ENCODE measurements around the gene ZNF384. TPM values are rescaled to one million over a fixed set of nuclear protein-coding genes. Genes with fewer than 3 reads are reported as not detected.

The ZNF384 gene
- total RNA-seq, 1 donor = 29.5 TPM

- DNase-seq (ENCODE audit: low read depth) = peak; percentile 42
- no peak overlapping the region for H3K4me3 ChIP-seq (ENCODE audit: low read depth, low read length)
- TF ChIP-seq CTCF (IDR thresholded peaks at IDR 0.05; ENCODE audit: insufficient read depth, low read length) = peak; percentile 45
Measured at GRCh38 chr12:6620137-6620884, 68.9 kb downstream of the ZNF384 start.

GRCh38 chr12:6618483-6619225 lies 70.5 kb downstream of the ZNF384 start:
- no peak for TF ChIP-seq CTCF (IDR thresholded peaks at IDR 0.05; ENCODE audit: insufficient read depth, low read length)
- no peak for DNase-seq (ENCODE audit: low read depth)

More at GRCh38 chr12:6618483-6619225, 70.5 kb downstream of the ZNF384 start:
- H3K4me3 ChIP-seq (ENCODE audit: low read depth, low read length) = no peak overlapping the region

Small RNA genes lying within 50 kb of the gene (small RNA-seq; reads per million reads assigned to genes)
- gene RNU6-781P = not detected

Other genes with a start within 250 kb of the ZNF384 start
- gene CD27, start 244.4 kb downstream of the ZNF384 start, total RNA-seq (ENCODE audit: low replicate concordance) = 0.18 TPM in 1 of 2 replicates, not detected in the other
- 8.9 and 19.7 TPM in 2 replicates for gene TAPBPL, start 237.3 kb downstream of the ZNF384 start, total RNA-seq (ENCODE audit: low replicate concordance)
- gene VAMP1, start 218.7 kb downstream of the ZNF384 start, total RNA-seq (ENCODE audit: low replicate concordance) = 9.0 and 26.6 TPM in 2 replicates
- 113 and 167 TPM in 2 replicates for gene MRPL51, start 196.1 kb downstream of the ZNF384 start, total RNA-seq (ENCODE audit: low replicate concordance)
- 43.1 and 45.1 TPM in 2 replicates for gene NCAPD2, start 195.3 kb downstream of the ZNF384 start, total RNA-seq (ENCODE audit: low replicate concordance)
- gene GAPDH, start 154.9 kb downstream of the ZNF384 start, total RNA-seq (ENCODE audit: low replicate concordance) = 1,521 and 5,776 TPM in 2 replicates
- 12.7 and 17.2 TPM in 2 replicates for gene IFFO1, start 133.3 kb downstream of the ZNF384 start, total RNA-seq (ENCODE audit: low replicate concordance)
- 24.0 and 54.6 TPM in 2 replicates for gene NOP2, start 121.1 kb downstream of the ZNF384 start, total RNA-seq (ENCODE audit: low replicate concordance)
- 161 and 462 TPM in 2 replicates for gene CHD4, start 82.0 kb downstream of the ZNF384 start, total RNA-seq (ENCODE audit: low replicate concordance)
- gene LPAR5, start 53.4 kb downstream of the ZNF384 start, total RNA-seq (ENCODE audit: low replicate concordance) = not detected in 2 replicates
- 0.36 and 0.49 TPM in 2 replicates for gene ACRBP, start 41.9 kb downstream of the ZNF384 start, total RNA-seq (ENCODE audit: low replicate concordance)
- gene ING4, start 26.3 kb downstream of the ZNF384 start, total RNA-seq (ENCODE audit: low replicate concordance) = 34.1 and 51.2 TPM in 2 replicates
- 0.45 TPM in 1 of 2 replicates, not detected in the other for gene PIANP, start 11.4 kb upstream of the ZNF384 start, total RNA-seq (ENCODE audit: low replicate concordance)
- 71.1 and 86.0 TPM in 2 replicates for gene COPS7A, start 34.7 kb upstream of the ZNF384 start, total RNA-seq (ENCODE audit: low replicate concordance)
- gene MLF2, start 63.8 kb upstream of the ZNF384 start, total RNA-seq (ENCODE audit: low replicate concordance) = 29.5 and 104 TPM in 2 replicates
- 61.6 and 575 TPM in 2 replicates for gene PTMS, start 77.0 kb upstream of the ZNF384 start, total RNA-seq (ENCODE audit: low replicate concordance)
- 0.16 TPM in 1 of 2 replicates, not detected in the other for gene LAG3, start 83.1 kb upstream of the ZNF384 start, total RNA-seq (ENCODE audit: low replicate concordance)
- 1.6 TPM in 1 of 2 replicates, not detected in the other for gene CD4, start 100.2 kb upstream of the ZNF384 start, total RNA-seq (ENCODE audit: low replicate concordance)
- gene GPR162, start 132.4 kb upstream of the ZNF384 start, total RNA-seq (ENCODE audit: low replicate concordance) = 2.6 and 3.5 TPM in 2 replicates
- gene P3H3, start 139.0 kb upstream of the ZNF384 start, total RNA-seq (ENCODE audit: low replicate concordance) = 53.9 and 188 TPM in 2 replicates
- gene GNB3, start 151.6 kb upstream of the ZNF384 start, total RNA-seq (ENCODE audit: low replicate concordance) = 3.4 TPM in 2 replicates
- 23.5 TPM in 1 of 2 replicates, not detected in the other for gene CDCA3, start 161.9 kb upstream of the ZNF384 start, total RNA-seq (ENCODE audit: low replicate concordance)
- gene USP5, start 162.8 kb upstream of the ZNF384 start, total RNA-seq (ENCODE audit: low replicate concordance) = 84.0 and 140 TPM in 2 replicates
- gene TPI1, start 178.2 kb upstream of the ZNF384 start, total RNA-seq (ENCODE audit: low replicate concordance) = 183 and 680 TPM in 2 replicates
- 3.3 and 8.0 TPM in 2 replicates for gene SPSB2, start 183.9 kb upstream of the ZNF384 start, total RNA-seq (ENCODE audit: low replicate concordance)
- gene LRRC23, start 215.4 kb upstream of the ZNF384 start, total RNA-seq (ENCODE audit: low replicate concordance) = 7.0 and 62.6 TPM in 2 replicates
- 8.7 and 12.7 TPM in 2 replicates for gene ENO2, start 225.2 kb upstream of the ZNF384 start, total RNA-seq (ENCODE audit: low replicate concordance)
- gene ATN1, start 238.6 kb upstream of the ZNF384 start, total RNA-seq (ENCODE audit: low replicate concordance) = 13.6 and 13.8 TPM in 2 replicates

Measured in fibroblast of the aortic adventitia (primary cell).